SK-N-SH (cell line): Measurements from ENCODE around the gene CTCF. TPM values are rescaled to one million over a fixed set of nuclear protein-coding genes. Genes with fewer than 3 reads are reported as not detected.

Source experiments
- CTCF ChIA-PET: fragments of 300-600, 350-600 bp; formaldehyde crosslinking; extraction: SDS; loops from one replicate; lab custom pipeline; 2021; lab: Yijun Ruan, JAX
- POLR2A ChIA-PET: fragments of 350-600 bp; sonication (Branson Sonifier 250); formaldehyde crosslinking; extraction: SDS; loops from one replicate; lab custom pipeline; 2020; ENCODE audit warnings: antibody characterized with exemption, inconsistent platforms; lab: Yijun Ruan, JAX
- DNase-seq: peaks from one replicate; pipeline ENCODE4 v3.0.0; 2012
- H2AFZ ChIP-seq: fragments of 200-600 bp; sonication (generic); 2 replicates; pipeline ENCODE4 v1.8.1; 2016; ENCODE audit warnings: antibody characterized with exemption, mild to moderate bottlenecking, low read depth
- H3F3A ChIP-seq: fragments of 200-600 bp; sonication (generic); replicated peaks from 2 replicates; pipeline ENCODE3; 2016; ENCODE audit warnings: antibody characterized with exemption, mild to moderate bottlenecking; ENCODE audit not compliant: insufficient read depth
- H3K27ac ChIP-seq, 2 experiments: fragments of 200-500 bp in 1 of 2; fragments of 200-600 bp in 1 of 2; sonication (Bioruptor generic) in 1 of 2; sonication (generic), shearing (Covaris generic) in 1 of 2; 2 replicates each; pipeline versions ENCODE4 v1.5.1 to v1.6.1; 2014 to 2016; ENCODE audit warnings: low read depth in 2 of 2, inconsistent platforms in 1 of 2, low read length in 1 of 2, mild to moderate bottlenecking in 1 of 2, mixed read lengths in 1 of 2
- H3K27me3 ChIP-seq: fragments of 200-600 bp; sonication (generic), shearing (Covaris generic); 2 replicates; pipeline ENCODE4 v1.6.1; 2016; ENCODE audit warnings: mixed run types; ENCODE audit not compliant: insufficient read depth
- H3K36me3 ChIP-seq, 2 experiments: fragments of 200-500 bp in 1 of 2; fragments of 200-600 bp in 1 of 2; sonication (Bioruptor generic) in 1 of 2; sonication (generic) in 1 of 2; replicated peaks in 1 of 2; 2 replicates each; pipeline versions ENCODE3 to v1.5.1; 2014 to 2016; ENCODE audit warnings: low read length in 1 of 2, mild to moderate bottlenecking in 1 of 2; ENCODE audit not compliant: insufficient read depth in 2 of 2, control insufficient read depth in 1 of 2
- H3K4me1 ChIP-seq, 2 experiments: fragments of 200-500 bp in 1 of 2; fragments of 200-600 bp in 1 of 2; sonication (Bioruptor generic) in 1 of 2; sonication (generic), shearing (Covaris generic) in 1 of 2; 2 replicates each; pipeline versions ENCODE4 v1.5.1 to v1.6.1; 2014 to 2016; ENCODE audit warnings: low read depth in 1 of 2, low read length in 1 of 2, mixed run types in 1 of 2; ENCODE audit not compliant: insufficient read depth in 2 of 2, control insufficient read depth in 1 of 2
- H3K4me2 ChIP-seq: fragments of 200-600 bp; sonication (generic), shearing (Covaris generic); 2 replicates; pipeline ENCODE4 v1.6.1; 2017; ENCODE audit warnings: mixed run types
- H3K4me3 ChIP-seq, 2 experiments: fragments of 200-500 bp in 1 of 2; fragments of 200-600 bp in 1 of 2; sonication (Bioruptor generic) in 1 of 2; sonication (generic), shearing (Covaris generic) in 1 of 2; 2 replicates each; pipeline versions ENCODE4 v1.5.1 to v1.8.1; 2014 to 2016; ENCODE audit warnings: low read depth in 2 of 2, inconsistent platforms in 1 of 2, low read length in 1 of 2, mild to moderate bottlenecking in 1 of 2, mixed read lengths in 1 of 2, moderate library complexity in 1 of 2
- H3K79me2 ChIP-seq: fragments of 200-600 bp; sonication (generic); 2 replicates; pipeline ENCODE4 v1.8.1; 2017; ENCODE audit warnings: mild to moderate bottlenecking; ENCODE audit not compliant: insufficient read depth
- H3K9ac ChIP-seq: fragments of 200-600 bp; sonication (generic); 2 replicates; pipeline ENCODE4 v1.6.1; 2017; ENCODE audit warnings: mixed run types
- H3K9me2 ChIP-seq: fragments of 200-600 bp; sonication (generic); 2 replicates; pipeline ENCODE4 v1.6.1; 2017; ENCODE audit warnings: mixed run types
- H3K9me3 ChIP-seq: fragments of 200-600 bp; sonication (generic); 2 replicates; pipeline ENCODE4 v1.6.1; 2017; ENCODE audit warnings: mixed run types, mild to moderate bottlenecking, moderate library complexity
- H4K20me1 ChIP-seq: fragments of 200-600 bp; sonication (generic); 2 replicates; pipeline ENCODE4 v1.6.1; 2017; ENCODE audit warnings: mild to moderate bottlenecking, mixed run types; ENCODE audit not compliant: insufficient read depth
- CHD2 ChIP-seq: fragments of 150-350 bp; IDR thresholded peaks from 2 replicates; pipeline ENCODE4 v1.6.1; 2018; ENCODE audit warnings: low read length; ENCODE audit not compliant: partially characterized antibody
- EP300 ChIP-seq, 2 experiments: IDR thresholded peaks; 2 replicates each; pipeline versions ENCODE4 v1.4.0 to v1.6.1; 2012; ENCODE audit warnings: borderline replicate concordance in 1 of 2, low read depth in 1 of 2, low read length in 1 of 2
- EZH2phosphoT487 ChIP-seq: fragments of 200-600 bp; sonication (generic); IDR thresholded peaks from 2 replicates; pipeline ENCODE4 v1.6.1; 2017; ENCODE audit warnings: low read depth, mixed run types, mild to moderate bottlenecking, antibody characterized with exemption, moderate library complexity, borderline replicate concordance
- FOSL2 ChIP-seq: IDR thresholded peaks from 2 replicates; pipeline ENCODE4 v1.4.0; 2012; ENCODE audit warnings: low read depth, mild to moderate bottlenecking, moderate library complexity, borderline replicate concordance
- GATA2 ChIP-seq: sonication (generic); formaldehyde crosslinking; IDR thresholded peaks from 2 replicates; pipeline ENCODE4 v1.5.0; 2020; ENCODE audit warnings: mild to moderate bottlenecking, missing genetic modification reagents
- JUND ChIP-seq: IDR thresholded peaks from 2 replicates; pipeline ENCODE4 v1.4.0; 2012
- MEF2A ChIP-seq: IDR thresholded peaks from 2 replicates; pipeline ENCODE4 v1.4.0; 2012; ENCODE audit warnings: low read depth, borderline replicate concordance
- MXI1 ChIP-seq: IDR thresholded peaks from 2 replicates; pipeline ENCODE4 v1.6.1; 2012; ENCODE audit warnings: mild to moderate bottlenecking, low read depth, low read length, improper control_type of control experiment
- PBX3 ChIP-seq: IDR thresholded peaks from 2 replicates; pipeline ENCODE4; 2012
- POLR2AphosphoS5 ChIP-seq: IDR thresholded peaks from 2 replicates; pipeline ENCODE4 v1.6.1; 2012; ENCODE audit warnings: low read depth, low read length
- RAD21 ChIP-seq: IDR thresholded peaks from 2 replicates; pipeline ENCODE4 v1.6.1; 2012; ENCODE audit warnings: mild to moderate bottlenecking, low read length
- RCOR1 ChIP-seq: fragments of 150-350 bp; IDR thresholded peaks from 2 replicates; pipeline ENCODE4 v1.6.1; 2017; ENCODE audit warnings: antibody characterized with exemption, low read length
- REST ChIP-seq: IDR thresholded peaks from 2 replicates; pipeline ENCODE4 v1.6.1; 2012; ENCODE audit warnings: mild to moderate bottlenecking, low read depth, low read length, moderate library complexity
- TAF1 ChIP-seq: IDR thresholded peaks from 2 replicates; pipeline ENCODE4 v1.6.1; 2012; ENCODE audit warnings: low read depth, mild to moderate bottlenecking, low read length, moderate library complexity, borderline replicate concordance
- TEAD4 ChIP-seq: IDR thresholded peaks from 2 replicates; pipeline ENCODE4 v1.4.0; 2012; ENCODE audit warnings: mild to moderate bottlenecking, borderline replicate concordance; ENCODE audit not compliant: insufficient read depth
- USF1 ChIP-seq: IDR thresholded peaks from 2 replicates; pipeline ENCODE4 v1.4.0; 2012; ENCODE audit warnings: low read depth, borderline replicate concordance
- YY1 ChIP-seq: IDR thresholded peaks from 2 replicates; pipeline ENCODE4 v1.4.0; 2012; ENCODE audit warnings: low read depth, mild to moderate bottlenecking
- ZBTB33 ChIP-seq: IDR thresholded peaks from 2 replicates; pipeline ENCODE4 v1.4.0; 2012; ENCODE audit warnings: low read depth, borderline replicate concordance
- WGBS: methylation state at CpG from one replicate; pipeline ENCODE4 v1.1.6; 2017; ENCODE audit warnings: low lambda C conversion rate; 5-methylcytosine and 5-hydroxymethylcytosine counted together
- polyA plus RNA-seq, 3 experiments: library from polyadenylated mRNA; depleted of rRNA; stranded (reverse); fragments of >200 nt; gene quantifications; 2 replicates each; pipeline ENCODE4 v1.2.3, GENCODE V29; 2012

The CTCF gene
- polyA plus RNA-seq, 1 of the 3 experiments (the other 2 are of a cell fraction) = 19.6 TPM

- peaks cover 87% of the 10 kb centered on the region for H4K20me1 ChIP-seq
- peaks cover 12% of the 10 kb centered on the region for H3F3A ChIP-seq
- H3K36me3 ChIP-seq = peaks cover 24 to 26% of the 10 kb centered on the region in 2 experiments
- peak; percentile 85 for DNase-seq
- peak overlapping the region; percentile 52 to 71 for H3K4me3 ChIP-seq
- CTCF ChIA-PET = interaction anchor here (0.7 to 5.5 kb wide), 11 partner anchors 9 to 108 kb away, joined by 3 to 72 read pairs (median 4); partner anchors contain the start of gene CARMIL2
- peaks cover 0 to 9% of the 10 kb centered on the region in 2 experiments; a peak in 1 of 4 replicates for H3K4me1 ChIP-seq
- H3K27ac ChIP-seq = peak overlapping the region in 1 of 2 experiments; percentile 47; a peak in 2 of 4 replicates
- H3K79me2 ChIP-seq = peaks cover 80% of the 10 kb centered on the region
- WGBS = 20% methylated on average over 23 of the region's 32 CpGs
- no peaks in the 10 kb centered on the region for H3K9me2 ChIP-seq
- POLR2A ChIA-PET = interaction anchor here (1.2 to 1.8 kb wide), 2 partner anchors 9 to 11 kb away, joined by 3 to 5 read pairs; partner anchors contain the start of gene RIPOR1
- peak overlapping the region; percentile 80 for H3K9ac ChIP-seq
- no peaks in the 10 kb centered on the region for H3K27me3 ChIP-seq
- peak overlapping the region; percentile 98 for H3K4me2 ChIP-seq
- no peaks in the 10 kb centered on the region for H3K9me3 ChIP-seq
- no peak for TF ChIP-seq USF1
- TF ChIP-seq FOSL2 = no peak
- TF ChIP-seq YY1 = no peak
- no peak for TF ChIP-seq PBX3
- no peak for TF ChIP-seq MXI1
- no peak for TF ChIP-seq CHD2
- no peak for TF ChIP-seq TEAD4
- TF ChIP-seq GATA2 (CRISPR knock-in tag) = no peak
- TF ChIP-seq MEF2A = no peak
- no peak for TF ChIP-seq REST
- TF ChIP-seq EP300 (IDR thresholded peaks at IDR 0.05; ENCODE audit: borderline replicate concordance in 1 of 2, low read depth in 1 of 2, low read length in 1 of 2) = no peak
- no peak for TF ChIP-seq RAD21
- TF ChIP-seq POLR2AphosphoS5 = no peak
- no peak for TF ChIP-seq ZBTB33
- no peak for TF ChIP-seq JUND
- TF ChIP-seq TAF1 = no peak
- no peak for TF ChIP-seq RCOR1
- TF ChIP-seq EZH2phosphoT487 = no peak
- H2AFZ ChIP-seq = no peak overlapping the region
Observed at GRCh38 chr16:67537270-67537635, 25.1 kb upstream of the CTCF start.
